ENCODE results near the gene UFD1. TPM values are rescaled to one million over a fixed set of nuclear protein-coding genes. Genes with fewer than 3 reads are reported as not detected.

The UFD1 gene
- polyA plus RNA-seq, 1 of the 3 experiments (the other 2 are of a cell fraction) = 111 TPM

GRCh38 chr22:19448076-19448607 lies 30.9 kb downstream of the UFD1 start:
- Histone ChIP-seq H3F3A (replicated peaks; ENCODE audit: insufficient read depth) (peaks cover 9% of the 10 kb centered on the region), H3K9me2 (no peaks in the 10 kb centered on the region), H3K4me1 (ENCODE audit: control insufficient read depth in 1 of 2, insufficient read depth in 2 of 2, low read depth in 1 of 2, low read length in 1 of 2) (peaks cover 0 to 19% of the 10 kb centered on the region in 2 experiments; a peak in 1 of 4 replicates), H3K27me3 (ENCODE audit: insufficient read depth) (no peaks in the 10 kb centered on the region), H3K9me3 (no peaks in the 10 kb centered on the region), H3K4me2 (peak overlapping the region; percentile 85), H3K36me3 (replicated peaks in 1 of 2; ENCODE audit: control insufficient read depth in 1 of 2, insufficient read depth in 2 of 2, low read length in 1 of 2) (peaks cover 19 to 56% of the 10 kb centered on the region in 2 experiments), H3K4me3 (ENCODE audit: low read depth in 2 of 2, low read length in 1 of 2) (peak overlapping the region; percentile 75 to 87), H4K20me1 (ENCODE audit: insufficient read depth) (0 out of 2 replicates have a peak, but pooled peaks cover 7% of the 10 kb centered on the region), H3K9ac (peak overlapping the region; percentile 90), H3K27ac (ENCODE audit: low read depth in 2 of 2, low read length in 1 of 2) (peak overlapping the region; percentile 41 to 90), H3K79me2 (ENCODE audit: insufficient read depth) (peaks cover 44% of the 10 kb centered on the region), H2AFZ (ENCODE audit: low read depth) (peak overlapping the region; percentile 85)
- peak; percentile 76 for DNase-seq
- WGBS (ENCODE audit: low lambda C conversion rate) = 24% methylated on average over 14 of the region's 14 CpGs
- CTCF ChIA-PET = interaction anchor here (0.7 to 1.7 kb wide), 3 partner anchors 182 to 303 kb away, joined by 4 to 7 read pairs (median 5); no protein-coding TSS in a partner anchor
- TF ChIP-seq SIN3A (IDR thresholded peaks at IDR 0.05; ENCODE audit: borderline replicate concordance, low read depth, low read length) (no peak), NRF1 (IDR thresholded peaks at IDR 0.05; ENCODE audit: low read depth, low read length) (no peak), JUND (IDR thresholded peaks at IDR 0.05) (no peak), IRF3 (IDR thresholded peaks at IDR 0.05; ENCODE audit: low read depth, low read length) (no peak), FOXJ3 (CRISPR knock-in tag; IDR thresholded peaks at IDR 0.05) (no peak)
- POLR2A ChIA-PET = no interaction called here

DNA sequence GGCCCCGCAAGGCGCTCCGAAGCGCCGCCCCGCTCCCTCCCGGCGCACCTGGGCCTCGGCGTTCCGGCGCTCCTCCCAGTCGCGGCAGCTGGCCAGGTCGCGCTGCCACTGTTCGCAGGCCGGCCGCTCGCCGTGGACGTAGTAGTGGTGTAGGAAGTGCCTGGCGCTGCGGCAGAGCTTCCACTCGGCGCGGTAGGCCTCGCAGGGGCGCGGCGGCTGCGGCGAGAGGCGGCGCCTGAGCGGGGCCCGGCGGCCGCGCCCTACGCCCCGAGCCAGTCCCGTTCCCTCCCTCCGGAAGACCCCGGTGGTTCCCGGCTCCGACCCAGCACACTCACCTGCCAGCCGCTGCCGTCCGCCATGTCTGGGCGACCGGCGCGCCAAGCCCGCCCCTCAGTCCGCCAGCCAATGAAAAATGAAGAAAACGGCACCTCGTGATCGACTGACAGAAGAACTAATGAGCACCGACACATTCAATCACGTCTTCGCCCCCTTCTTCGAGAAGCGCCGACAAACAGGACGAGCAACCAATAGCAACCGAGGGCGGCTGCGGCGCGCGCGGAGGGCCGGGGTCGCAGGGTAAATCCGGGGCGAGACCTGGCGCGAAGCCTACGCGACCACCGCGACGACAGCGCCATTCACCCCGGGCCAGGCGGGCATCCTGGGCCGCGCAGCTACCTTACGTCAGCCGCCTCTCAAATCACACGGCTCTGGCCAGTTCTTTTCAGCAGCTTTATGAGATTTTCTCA lies 31.5 kb downstream of the UFD1 start, which contains the start of gene C22orf39:
Gene C22orf39, minus strand, starts transcription at position 382 of the 746 bp plus-strand sequence. Its CDS starts 23 bp downstream, at position 359.
- Histone ChIP-seq H3K36me3 (replicated peaks in 1 of 2; ENCODE audit: control insufficient read depth in 1 of 2, insufficient read depth in 2 of 2, low read length in 1 of 2) (peaks cover 14 to 52% of the 10 kb centered on the region in 2 experiments), H2AFZ (ENCODE audit: low read depth) (peak within 1 kb of the TSS; percentile 85), H3K27me3 (ENCODE audit: insufficient read depth) (no peaks in the 10 kb centered on the region), H3K9ac (peak within 1 kb of the TSS; percentile 90), H3K9me3 (no peaks in the 10 kb centered on the region), H3K27ac (ENCODE audit: low read depth in 2 of 2, low read length in 1 of 2) (peak within 1 kb of the TSS; percentile 41 to 90), H3K79me2 (ENCODE audit: insufficient read depth) (peaks cover 49% of the 10 kb centered on the region), H4K20me1 (ENCODE audit: insufficient read depth) (0 out of 2 replicates have a peak, but pooled peaks cover 11% of the 10 kb centered on the region), H3K4me1 (ENCODE audit: control insufficient read depth in 1 of 2, insufficient read depth in 2 of 2, low read depth in 1 of 2, low read length in 1 of 2) (peaks cover 0 to 19% of the 10 kb centered on the region in 2 experiments; a peak in 1 of 4 replicates), H3F3A (replicated peaks; ENCODE audit: insufficient read depth) (peaks cover 9% of the 10 kb centered on the region), H3K4me2 (peak within 1 kb of the TSS; percentile 85), H3K9me2 (no peaks in the 10 kb centered on the region), H3K4me3 (ENCODE audit: low read depth in 2 of 2, low read length in 1 of 2) (peak within 1 kb of the TSS; percentile 75 to 87)
- 0% methylated on average over 23 of the region's 92 CpGs for WGBS (ENCODE audit: low lambda C conversion rate)
- DNase-seq = peak; percentile 98
- CTCF ChIA-PET = interaction anchor here (0.7 to 1.7 kb wide), 5 partner anchors 13 to 302 kb away, joined by 4 to 7 read pairs (median 5); no protein-coding TSS in a partner anchor
- POLR2A ChIA-PET = interaction anchor here (0.7 to 1.2 kb wide), 3 partner anchors 12 to 42 kb away, joined by 3 to 11 read pairs (median 3); partner anchors contain the start of gene MRPL40
- TF ChIP-seq RFX5 (IDR thresholded peaks at IDR 0.05; ENCODE audit: low read length) (0 out of 2 replicates have a peak, but pooled peaks have one; percentile 63), CTCF (IDR thresholded peaks at IDR 0.05) (no peak), FOXJ3 (CRISPR knock-in tag; IDR thresholded peaks at IDR 0.05) (peak; percentile 29; the same call in 1 of the 2 replicates), EZH2phosphoT487 (IDR thresholded peaks at IDR 0.05; ENCODE audit: borderline replicate concordance, low read depth) (no peak), IRF3 (IDR thresholded peaks at IDR 0.05; ENCODE audit: low read depth, low read length) (peak; percentile 78), RCOR1 (IDR thresholded peaks at IDR 0.05; ENCODE audit: low read length) (no peak), NFIC (IDR thresholded peaks at IDR 0.05; ENCODE audit: borderline replicate concordance) (no peak), POLR2AphosphoS5 (IDR thresholded peaks at IDR 0.05; ENCODE audit: low read depth, low read length) (peak; percentile 65; the same call in 1 of the 2 replicates), GATA2 (CRISPR knock-in tag; IDR thresholded peaks at IDR 0.05) (no peak), GABPA (IDR thresholded peaks at IDR 0.05; ENCODE audit: low read depth) (peak; percentile 53), ELF1 (IDR thresholded peaks at IDR 0.05) (no peak), RXRA (IDR thresholded peaks at IDR 0.05; ENCODE audit: borderline replicate concordance, low read depth) (no peak), YY1 (IDR thresholded peaks at IDR 0.05; ENCODE audit: low read depth) (peak; percentile 87)
- TF ChIP-seq, protein P1, sequence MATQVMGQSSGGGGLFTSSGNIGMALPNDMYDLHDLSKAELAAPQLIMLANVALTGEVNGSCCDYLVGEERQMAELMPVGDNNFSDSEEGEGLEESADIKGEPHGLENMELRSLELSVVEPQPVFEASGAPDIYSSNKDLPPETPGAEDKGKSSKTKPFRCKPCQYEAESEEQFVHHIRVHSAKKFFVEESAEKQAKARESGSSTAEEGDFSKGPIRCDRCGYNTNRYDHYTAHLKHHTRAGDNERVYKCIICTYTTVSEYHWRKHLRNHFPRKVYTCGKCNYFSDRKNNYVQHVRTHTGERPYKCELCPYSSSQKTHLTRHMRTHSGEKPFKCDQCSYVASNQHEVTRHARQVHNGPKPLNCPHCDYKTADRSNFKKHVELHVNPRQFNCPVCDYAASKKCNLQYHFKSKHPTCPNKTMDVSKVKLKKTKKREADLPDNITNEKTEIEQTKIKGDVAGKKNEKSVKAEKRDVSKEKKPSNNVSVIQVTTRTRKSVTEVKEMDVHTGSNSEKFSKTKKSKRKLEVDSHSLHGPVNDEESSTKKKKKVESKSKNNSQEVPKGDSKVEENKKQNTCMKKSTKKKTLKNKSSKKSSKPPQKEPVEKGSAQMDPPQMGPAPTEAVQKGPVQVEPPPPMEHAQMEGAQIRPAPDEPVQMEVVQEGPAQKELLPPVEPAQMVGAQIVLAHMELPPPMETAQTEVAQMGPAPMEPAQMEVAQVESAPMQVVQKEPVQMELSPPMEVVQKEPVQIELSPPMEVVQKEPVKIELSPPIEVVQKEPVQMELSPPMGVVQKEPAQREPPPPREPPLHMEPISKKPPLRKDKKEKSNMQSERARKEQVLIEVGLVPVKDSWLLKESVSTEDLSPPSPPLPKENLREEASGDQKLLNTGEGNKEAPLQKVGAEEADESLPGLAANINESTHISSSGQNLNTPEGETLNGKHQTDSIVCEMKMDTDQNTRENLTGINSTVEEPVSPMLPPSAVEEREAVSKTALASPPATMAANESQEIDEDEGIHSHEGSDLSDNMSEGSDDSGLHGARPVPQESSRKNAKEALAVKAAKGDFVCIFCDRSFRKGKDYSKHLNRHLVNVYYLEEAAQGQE (IDR thresholded peaks at IDR 0.05; ENCODE audit: low read depth, low read length) = no peak

Data from SK-N-SH (cell line).